Psoas muscle (tissue), 8 donors: Measurements from ENCODE around the gene MPZL3. TPM values are rescaled to one million over a fixed set of nuclear protein-coding genes. Genes with fewer than 3 reads are reported as not detected.

Experiments used
- ATAC-seq, 4 donors: fragments of 200-7000 bp; cut with Tn5 transposase; one replicate each; pipeline ENCODE4 v1.9.1; 2020; ENCODE audit warnings: moderate library complexity in 3 of 4, mild to moderate bottlenecking in 2 of 4
- DNase-seq, 2 donors: peaks; one replicate each; pipeline ENCODE4 v3.0.0-alpha.2; 2020
- H3K27ac ChIP-seq: fragments of 200-600 bp; one replicate; pipeline ENCODE4 v1.8.0; 2022
- H3K27me3 ChIP-seq, 3 donors: fragments of 200-600 bp in 1 of 3; one replicate each; pipeline versions ENCODE4 v1.6.1 to v1.8.0; 2013 to 2022; ENCODE audit warnings: low read length in 2 of 3, mild to moderate bottlenecking in 2 of 3, moderate library complexity in 1 of 3; ENCODE audit not compliant: insufficient read depth in 3 of 3
- H3K36me3 ChIP-seq, 2 donors: fragments of 200-600 bp in 1 of 2; one replicate each; pipeline versions ENCODE4 v1.6.1 to v1.8.0; 2013 to 2022; ENCODE audit warnings: low read depth in 1 of 2, mild to moderate bottlenecking in 1 of 2, moderate library complexity in 1 of 2; ENCODE audit not compliant: insufficient read depth in 1 of 2
- H3K4me1 ChIP-seq: fragments of 200-600 bp; one replicate; pipeline ENCODE4 v1.8.0; 2022
- H3K4me3 ChIP-seq: fragments of 200-600 bp; one replicate; pipeline ENCODE4 v1.8.0; 2022; ENCODE audit warnings: mild to moderate bottlenecking
- H3K9me3 ChIP-seq: fragments of 200-600 bp; one replicate; pipeline ENCODE4 v1.8.0; 2022
- WGBS, 3 donors: extraction: QIAGEN DNeasy Blood & Tissue Kit; methylation state at CpG; one replicate each; pipeline versions ENCODE4 v1.1.6 to v1.1.7; 2013; 5-methylcytosine and 5-hydroxymethylcytosine counted together
- intact Hi-C, 2 donors: fragments of 100-400 bp; cut with DNase I; formaldehyde crosslinking; loops; one replicate each; pipeline versions ENCODE4 v1.11.0 to v1.14.2; 2022
- polyA plus RNA-seq, 3 donors: library from polyadenylated mRNA; stranded (reverse); fragments of 200-250 nt; gene quantifications; one replicate each; pipeline ENCODE4 v1.2.3, GENCODE V29; 2013
- total RNA-seq, 4 donors: library from RNA; stranded (reverse); fragmentation: NEBNext Ultra II Directional in 2 of 4; extraction: Animal tissue kit (Norgen Biotek cat#: 25700) in 2 of 4; gene quantifications; one replicate each; pipeline versions ENCODE4 v1.2.1 to v1.2.4, GENCODE V29; 2021 to 2023
- TF ChIP-seq, protein P1 (sequence below): fragments of 200-600 bp; IDR thresholded peaks from one replicate; pipeline ENCODE4 v1.8.0; 2022; ENCODE audit warnings: antibody characterized with exemption
- donor health status: healthy with polysubstance abuse.
- donor health status: DM: no; HTN: no; CAD: no; lungs with moderate emphysema.
- donor health status: Bipolar disorder and iron deficiency.
- donor health status: healthy.
- donor health status: DM: yes; HTN: yes; CAD: no.
- donor health status: DM: no; HTN: no; CAD: no.
- donor health status: DM: no; HTN: no; CAD: no.
- donor health status: DM: yes; HTN: yes; CAD: no.

Gene MPZL3
- total and polyA plus RNA-seq, 7 donors = 0.07 to 0.97 (median 0.22) TPM

DNA sequence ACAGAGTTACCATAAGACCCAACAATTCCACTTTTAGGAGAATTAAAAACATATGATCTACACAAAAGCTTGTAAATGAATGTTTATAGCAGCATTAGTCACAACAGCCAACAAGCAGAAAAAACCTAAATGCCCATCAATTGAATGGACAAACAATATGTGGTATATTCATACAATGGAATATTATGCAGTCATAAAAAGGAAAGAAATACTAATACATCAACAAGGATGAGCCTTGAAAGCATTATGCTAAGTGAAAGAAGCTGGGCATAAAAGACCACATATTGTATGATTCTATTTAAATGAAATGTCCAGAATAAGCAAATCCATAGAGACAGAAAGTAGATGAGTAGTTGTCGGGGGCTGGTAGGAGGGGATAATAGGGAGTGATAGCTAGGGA lies 7.0 kb upstream of the MPZL3 start:
- TF ChIP-seq, protein P1, sequence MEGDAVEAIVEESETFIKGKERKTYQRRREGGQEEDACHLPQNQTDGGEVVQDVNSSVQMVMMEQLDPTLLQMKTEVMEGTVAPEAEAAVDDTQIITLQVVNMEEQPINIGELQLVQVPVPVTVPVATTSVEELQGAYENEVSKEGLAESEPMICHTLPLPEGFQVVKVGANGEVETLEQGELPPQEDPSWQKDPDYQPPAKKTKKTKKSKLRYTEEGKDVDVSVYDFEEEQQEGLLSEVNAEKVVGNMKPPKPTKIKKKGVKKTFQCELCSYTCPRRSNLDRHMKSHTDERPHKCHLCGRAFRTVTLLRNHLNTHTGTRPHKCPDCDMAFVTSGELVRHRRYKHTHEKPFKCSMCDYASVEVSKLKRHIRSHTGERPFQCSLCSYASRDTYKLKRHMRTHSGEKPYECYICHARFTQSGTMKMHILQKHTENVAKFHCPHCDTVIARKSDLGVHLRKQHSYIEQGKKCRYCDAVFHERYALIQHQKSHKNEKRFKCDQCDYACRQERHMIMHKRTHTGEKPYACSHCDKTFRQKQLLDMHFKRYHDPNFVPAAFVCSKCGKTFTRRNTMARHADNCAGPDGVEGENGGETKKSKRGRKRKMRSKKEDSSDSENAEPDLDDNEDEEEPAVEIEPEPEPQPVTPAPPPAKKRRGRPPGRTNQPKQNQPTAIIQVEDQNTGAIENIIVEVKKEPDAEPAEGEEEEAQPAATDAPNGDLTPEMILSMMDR = no peak
- Histone ChIP-seq H3K9me3 (no peaks in the 10 kb centered on the region), H3K27me3 (peaks cover 4 to 40% (median 6%) of the 10 kb centered on the region in 3 donors), H3K4me3 (no peak overlapping the region), H3K4me1 (no peaks in the 10 kb centered on the region), H3K27ac (no peak overlapping the region), H3K36me3 (no peaks in the 10 kb centered on the region)
- ATAC-seq = no peak
- 98 to 100% (median 100%) methylated on average over 1 of the region's 1 CpG for WGBS, 3 donors
- no peak for DNase-seq
- intact Hi-C loops = no loop called here

DNA sequence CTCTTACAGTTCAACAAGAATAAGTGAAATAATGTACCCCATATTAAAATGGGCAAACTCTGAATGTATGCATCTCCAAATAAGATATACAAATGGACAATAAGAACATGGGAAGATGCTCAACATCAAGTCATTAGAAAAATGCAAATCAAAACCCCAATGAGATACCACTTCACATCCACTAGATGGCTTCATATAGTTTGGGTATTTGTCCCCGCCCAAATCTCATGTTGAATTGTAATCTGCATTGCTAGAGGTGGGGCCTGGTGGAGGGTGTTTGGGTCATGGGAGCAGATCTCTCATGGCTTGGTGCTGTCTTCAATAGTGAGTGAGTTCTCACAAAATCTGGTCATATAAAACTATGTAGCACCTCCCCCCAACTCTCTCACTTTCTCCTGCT lies 6.2 kb upstream of the MPZL3 start:
- peaks cover 4 to 32% (median 6%) of the 10 kb centered on the region in 3 donors for H3K27me3 ChIP-seq
- no peak overlapping the region for H3K27ac ChIP-seq
- no peak for ATAC-seq
- no peaks in the 10 kb centered on the region for H3K9me3 ChIP-seq
- no peak overlapping the region for H3K4me3 ChIP-seq
- intact Hi-C loops = no loop called here
- 0 to 72% (median 58%) methylated on average over 1 of the region's 1 CpG for WGBS, 3 donors
- TF ChIP-seq, protein P1 = no peak
- DNase-seq = no peak
- no peaks in the 10 kb centered on the region for H3K36me3 ChIP-seq
- H3K4me1 ChIP-seq = no peaks in the 10 kb centered on the region

DNA sequence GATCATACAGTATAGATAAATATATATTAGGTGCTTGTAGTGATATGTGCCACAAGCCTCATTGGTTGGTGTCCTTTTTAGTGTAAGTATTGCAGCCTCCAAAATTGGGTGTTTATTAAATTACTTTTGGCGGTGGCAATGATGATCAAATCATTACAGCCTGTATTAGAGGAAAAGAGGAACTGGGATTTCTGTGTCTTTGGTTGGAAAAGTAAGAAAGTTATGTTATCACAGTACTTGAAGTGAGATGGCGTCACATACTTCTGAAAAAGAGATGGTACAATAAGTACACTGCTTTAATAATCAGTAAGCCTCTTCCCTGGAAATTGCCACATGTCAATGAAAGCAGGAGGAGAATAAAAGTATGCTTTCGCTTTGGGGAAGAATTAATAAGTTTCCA lies 523 bp upstream of the MPZL3 start:
- H3K4me3 ChIP-seq = peak overlapping the region; percentile 69
- intact Hi-C loops = no loop called here
- no peaks in the 10 kb centered on the region for H3K36me3 ChIP-seq
- H3K9me3 ChIP-seq = no peaks in the 10 kb centered on the region
- DNase-seq (no peak), ATAC-seq (no peak)
- peaks cover 0 to 13% (median 6%) of the 10 kb centered on the region in 3 donors for H3K27me3 ChIP-seq
- WGBS, 3 donors = 73 to 76% (median 75%) methylated on average over 3 of the region's 3 CpGs
- peaks cover 3% of the 10 kb centered on the region for H3K4me1 ChIP-seq
- H3K27ac ChIP-seq = no peak overlapping the region
- TF ChIP-seq, protein P1 = no peak

DNA sequence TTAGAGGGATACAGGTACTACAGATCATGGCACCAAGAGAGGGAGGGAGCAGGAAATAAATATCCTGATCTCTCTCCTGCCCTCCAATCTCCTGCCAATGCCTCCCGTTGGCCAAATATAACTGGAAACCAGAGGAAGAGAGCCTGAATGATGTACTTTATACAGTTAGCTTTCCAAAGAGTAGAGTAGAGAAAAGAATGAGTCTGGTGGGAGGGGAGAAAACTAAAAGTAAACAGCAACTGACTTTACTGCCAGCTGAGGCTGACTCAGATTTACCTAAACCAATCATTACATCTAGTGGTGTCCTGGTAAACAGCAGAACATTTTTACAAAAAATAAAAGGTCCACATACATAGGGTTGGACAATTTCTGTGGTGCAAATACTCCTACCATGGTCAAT lies 5.1 kb downstream of the MPZL3 start:
- DNase-seq = no peak
- Histone ChIP-seq H3K4me1 (peaks cover 3% of the 10 kb centered on the region), H3K27ac (no peak overlapping the region), H3K27me3 (peaks cover 2 to 11% (median 2%) of the 10 kb centered on the region in 3 donors), H3K36me3 (no peaks in the 10 kb centered on the region), H3K9me3 (no peaks in the 10 kb centered on the region), H3K4me3 (no peak overlapping the region)
- no peak for ATAC-seq
- 65 to 67% (median 67%) methylated on average over 1 of the region's 1 CpG for WGBS, 3 donors
- TF ChIP-seq, protein P1 = no peak
- intact Hi-C loops = no loop called here

DNA sequence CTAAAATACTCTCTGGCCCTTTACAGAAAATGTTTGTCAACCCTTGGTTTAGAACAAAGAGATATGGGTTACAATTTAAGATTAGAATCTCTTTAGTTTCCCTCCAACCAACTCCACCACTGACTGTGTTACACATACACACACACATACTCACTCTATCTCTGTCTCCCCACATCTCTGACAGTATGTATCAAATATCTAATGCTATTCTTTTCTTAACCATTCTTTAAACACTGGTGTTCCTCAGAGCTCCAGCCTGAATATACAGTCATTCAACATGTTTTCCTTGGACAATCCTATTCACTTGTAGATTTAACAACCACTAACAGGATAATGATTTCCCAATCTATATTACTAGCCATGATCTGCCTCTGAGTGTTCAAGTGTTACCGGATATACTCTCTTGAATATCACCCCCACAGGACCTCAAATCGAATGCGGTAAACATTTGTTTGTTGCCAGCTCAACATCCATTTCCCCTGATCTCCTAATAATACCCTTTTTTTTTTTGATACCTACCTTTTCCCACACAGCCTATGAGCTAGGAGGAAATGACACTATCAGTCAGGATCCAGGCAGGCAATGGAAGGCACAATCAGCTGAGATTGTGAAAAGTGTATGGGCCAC lies 6.1 kb downstream of the MPZL3 start:
- TF ChIP-seq, protein P1 = no peak
- WGBS, 3 donors = 86 to 90% (median 87%) methylated on average over 3 of the region's 3 CpGs
- no peaks in the 10 kb centered on the region for H3K36me3 ChIP-seq

More for the DNA sequence above, 6.1 kb downstream of the MPZL3 start:
- intact Hi-C loops = no loop called here
- Histone ChIP-seq H3K4me1 (no peaks in the 10 kb centered on the region), H3K27ac (no peak overlapping the region), H3K27me3 (peaks cover 0 to 11% (median 2%) of the 10 kb centered on the region in 3 donors), H3K9me3 (no peaks in the 10 kb centered on the region), H3K4me3 (no peak overlapping the region)
- ATAC-seq (no peak), DNase-seq (no peak)
